GM21825 (cell line): ENCODE measurements around the gene OPRD1.

Experiments used
- ATAC-seq: cut with Tn5 transposase; IDR thresholded peaks from one replicate; pipeline ENCODE4 v1.9.1; 2021; ENCODE audit warnings: mild to moderate bottlenecking, moderate library complexity; ENCODE audit not compliant: unreplicated experiment

The OPRD1 gene

GRCh38 chr1:28882009-28882628 is 70.1 kb downstream of the OPRD1 start:
- ATAC-seq: no peak

- ATAC-seq: no peak
Observed at GRCh38 chr1:28883242-28883616, 71.3 kb downstream of the OPRD1 start.

GRCh38 chr1:28885472-28885877 is 73.5 kb downstream of the OPRD1 start:
- ATAC-seq: no peak

- no peak for ATAC-seq
Observed at GRCh38 chr1:28885977-28886730, 74.2 kb downstream of the OPRD1 start.

- peak; percentile 57 for ATAC-seq
Observed at GRCh38 chr1:28886731-28887418, 74.9 kb downstream of the OPRD1 start.

- no peak for ATAC-seq
Observed at GRCh38 chr1:28887419-28887834, 75.5 kb downstream of the OPRD1 start.

- no peak for ATAC-seq
Observed at GRCh38 chr1:28887835-28888682, 76.1 kb downstream of the OPRD1 start.

GRCh38 chr1:28888915-28889314 is 76.9 kb downstream of the OPRD1 start:
- no peak for ATAC-seq

GRCh38 chr1:28889357-28889756 is 77.4 kb downstream of the OPRD1 start:
- no peak for ATAC-seq

- ATAC-seq: no peak
Observed at GRCh38 chr1:28890435-28890834, 78.5 kb downstream of the OPRD1 start.

GRCh38 chr1:28890836-28891235 is 78.9 kb downstream of the OPRD1 start:
- no peak for ATAC-seq

- no peak for ATAC-seq
Observed at GRCh38 chr1:28891256-28891655, 79.3 kb downstream of the OPRD1 start.

GRCh38 chr1:28893403-28894102 is 81.6 kb downstream of the OPRD1 start:
- no peak for ATAC-seq

GRCh38 chr1:28894785-28895184 is 82.8 kb downstream of the OPRD1 start:
- no peak for ATAC-seq

GRCh38 chr1:28895896-28896608 is 84.1 kb downstream of the OPRD1 start:
- no peak for ATAC-seq

- no peak for ATAC-seq
Observed at GRCh38 chr1:28896609-28896986, 84.6 kb downstream of the OPRD1 start.

- ATAC-seq: no peak
Observed at GRCh38 chr1:28897789-28898188, 85.8 kb downstream of the OPRD1 start.

GRCh38 chr1:28898405-28898881 is 86.5 kb downstream of the OPRD1 start:
- ATAC-seq: no peak

GRCh38 chr1:28899267-28899666 is 87.3 kb downstream of the OPRD1 start:
- ATAC-seq: no peak

GRCh38 chr1:28900562-28900961 is 88.6 kb downstream of the OPRD1 start:
- ATAC-seq: no peak
